CD4-positive, alpha-beta T cell treated with Interleukin-2 at 100 ng/mL for 4 hours (primary cell): ENCODE results near the gene UNC13A.

Source experiments
- DNase-seq: peaks from one replicate; pipeline ENCODE4 v3.0.0-alpha.2; 2020; ENCODE audit warnings: low spot score

The UNC13A gene

GRCh38 chr19:17687857-17688784 lies at the start of gene UNC13A:
Gene UNC13A, minus strand, starts transcription at chr19:17688354. Its CDS starts 155 bp downstream, at chr19:17688199.
- DNase-seq = peak; percentile 21

DNA sequence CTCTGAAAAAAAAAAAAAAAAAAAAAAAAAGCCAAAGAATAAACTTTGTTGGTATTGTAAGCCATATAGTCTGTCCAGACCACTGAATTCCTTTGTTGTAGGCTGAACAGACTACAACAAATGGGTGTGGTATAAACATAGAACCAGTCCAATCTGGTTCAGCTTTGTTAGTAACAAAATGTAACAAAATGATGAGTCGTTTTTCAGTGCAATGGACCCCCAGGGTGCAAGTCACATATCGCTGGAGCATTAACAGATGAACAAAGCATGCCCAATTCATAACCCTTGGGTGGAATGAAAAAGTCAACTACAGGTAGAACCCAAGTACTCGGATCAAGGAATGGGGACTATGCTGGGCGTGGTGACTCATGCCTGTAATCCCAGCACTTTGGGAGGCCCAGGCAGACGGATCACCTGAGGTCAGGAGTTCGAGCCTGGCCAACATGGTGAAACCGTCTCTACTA lies 49.6 kb upstream of the UNC13A start:
- DNase-seq = no peak

- no peak for DNase-seq
Measured at GRCh38 chr19:17735410-17735809, 47.3 kb upstream of the UNC13A start.

DNA sequence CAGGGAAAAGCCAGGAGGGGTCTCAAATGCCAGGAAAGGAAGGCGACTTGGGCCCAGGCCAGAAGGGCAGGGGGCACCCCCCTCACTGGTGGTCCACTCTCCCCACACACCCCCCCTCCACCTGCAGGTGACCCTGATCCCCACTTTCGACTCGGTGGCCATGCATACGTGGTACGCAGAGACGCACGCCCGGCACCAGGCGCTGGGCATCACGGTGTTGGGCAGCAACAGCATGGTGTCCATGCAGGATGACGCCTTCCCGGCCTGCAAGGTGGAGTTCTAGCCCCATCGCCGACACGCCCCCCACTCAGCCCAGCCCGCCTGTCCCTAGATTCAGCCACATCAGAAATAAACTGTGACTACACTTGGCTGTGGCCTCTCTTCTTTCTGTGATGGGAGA lies 46.0 kb upstream of the UNC13A start:
- DNase-seq = no peak

DNA sequence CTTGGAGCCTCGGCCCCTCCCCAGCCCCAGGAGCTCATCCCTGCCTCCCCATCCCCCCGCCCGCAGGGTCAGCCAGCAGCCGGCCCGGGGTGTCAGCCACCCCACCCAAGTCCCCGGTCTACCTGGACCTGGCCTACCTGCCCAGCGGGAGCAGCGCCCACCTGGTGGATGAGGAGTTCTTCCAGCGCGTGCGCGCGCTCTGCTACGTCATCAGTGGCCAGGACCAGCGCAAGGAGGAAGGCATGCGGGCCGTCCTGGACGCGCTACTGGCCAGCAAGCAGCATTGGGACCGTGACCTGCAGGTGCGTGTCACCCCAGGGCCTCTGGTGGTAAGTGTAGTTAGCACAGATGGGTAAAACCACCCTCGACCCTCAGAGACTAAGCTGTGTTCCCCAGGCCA lies 45.0 kb upstream of the UNC13A start:
- DNase-seq = no peak

GRCh38 chr19:17727843-17728242 lies 39.7 kb upstream of the UNC13A start:
- DNase-seq = no peak

DNA sequence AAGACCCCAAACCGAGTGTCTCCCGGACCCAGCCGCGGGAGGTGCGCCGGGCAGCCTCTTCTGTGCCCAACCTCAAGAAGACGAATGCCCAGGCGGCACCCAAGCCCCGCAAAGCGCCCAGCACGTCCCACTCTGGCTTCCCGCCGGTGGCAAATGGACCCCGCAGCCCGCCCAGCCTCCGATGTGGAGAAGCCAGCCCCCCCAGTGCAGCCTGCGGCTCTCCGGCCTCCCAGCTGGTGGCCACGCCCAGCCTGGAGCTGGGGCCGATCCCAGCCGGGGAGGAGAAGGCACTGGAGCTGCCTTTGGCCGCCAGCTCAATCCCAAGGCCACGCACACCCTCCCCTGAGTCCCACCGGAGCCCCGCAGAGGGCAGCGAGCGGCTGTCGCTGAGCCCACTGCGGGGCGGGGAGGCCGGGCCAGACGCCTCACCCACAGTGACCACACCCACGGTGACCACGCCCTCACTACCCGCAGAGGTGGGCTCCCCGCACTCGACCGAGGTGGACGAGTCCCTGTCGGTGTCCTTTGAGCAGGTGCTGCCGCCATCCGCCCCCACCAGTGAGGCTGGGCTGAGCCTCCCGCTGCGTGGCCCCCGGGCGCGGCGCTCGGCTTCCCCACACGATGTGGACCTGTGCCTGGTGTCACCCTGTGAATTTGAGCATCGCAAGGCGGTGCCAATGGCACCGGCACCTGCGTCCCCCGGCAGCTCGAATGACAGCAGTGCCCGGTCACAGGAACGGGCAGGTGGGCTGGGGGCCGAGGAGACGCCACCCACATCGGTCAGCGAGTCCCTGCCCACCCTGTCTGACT lies 39.0 kb upstream of the UNC13A start:
- DNase-seq = no peak

GRCh38 chr19:17726136-17726741 lies 38.1 kb upstream of the UNC13A start:
- DNase-seq = no peak

GRCh38 chr19:17725422-17726078 lies 37.4 kb upstream of the UNC13A start:
- DNase-seq = no peak

DNA sequence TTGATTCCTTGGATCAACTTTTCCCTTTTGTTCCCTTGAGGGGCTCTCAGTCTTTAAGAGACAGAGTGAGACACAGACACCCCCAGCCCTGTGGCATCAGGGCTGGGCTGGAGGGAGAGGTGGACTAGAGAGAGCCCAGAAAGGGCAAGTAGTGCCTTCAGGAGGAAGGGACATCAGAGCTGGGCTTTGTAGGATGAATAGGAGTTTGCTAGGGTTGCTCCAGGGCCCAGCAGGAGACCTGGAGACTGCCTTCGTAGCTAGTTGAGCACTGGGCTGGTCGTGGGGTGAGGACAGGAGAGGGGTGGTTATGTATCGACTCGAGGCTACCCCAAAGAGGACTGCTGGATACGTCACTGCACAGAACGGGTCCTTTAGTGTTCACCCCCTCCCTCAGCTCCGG lies 36.5 kb upstream of the UNC13A start:
- no peak for DNase-seq

- no peak for DNase-seq
Measured at GRCh38 chr19:17722655-17723240, 34.6 kb upstream of the UNC13A start.

- DNase-seq = no peak
Measured at GRCh38 chr19:17721821-17722220, 33.7 kb upstream of the UNC13A start.

GRCh38 chr19:17721111-17721628 lies 33.0 kb upstream of the UNC13A start:
- no peak for DNase-seq

DNA sequence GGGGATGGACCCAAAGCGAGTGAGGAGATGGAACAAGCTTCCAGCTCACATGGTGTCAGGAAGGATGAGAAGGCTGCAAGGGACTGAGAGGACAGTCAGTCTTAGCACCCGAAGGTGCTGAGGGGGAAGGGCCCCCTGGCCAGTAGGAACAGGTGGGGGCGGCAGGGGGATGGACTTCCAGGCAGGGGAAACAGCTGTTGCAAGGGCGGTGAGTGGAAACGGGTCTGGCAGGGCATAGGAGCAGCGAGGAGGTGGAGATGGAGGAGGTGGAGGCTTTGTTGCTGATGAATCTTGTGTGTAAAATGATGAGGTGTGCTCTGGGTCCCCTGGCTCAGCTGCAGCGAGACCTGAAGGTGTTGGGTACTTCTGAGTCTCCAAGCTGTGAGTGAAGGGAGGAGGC lies 32.3 kb upstream of the UNC13A start:
- no peak for DNase-seq

GRCh38 chr19:17719730-17720400 lies 31.7 kb upstream of the UNC13A start:
- peak; percentile 49 for DNase-seq

GRCh38 chr19:17718947-17719711 lies 31.0 kb upstream of the UNC13A start, which contains the start of gene MAP1S:
Gene MAP1S, plus strand, starts transcription at chr19:17719480. Its CDS starts 23 bp downstream, at chr19:17719503.
- peak; percentile 56 for DNase-seq

- no peak for DNase-seq
Measured at GRCh38 chr19:17718550-17718946, 30.4 kb upstream of the UNC13A start.

DNA sequence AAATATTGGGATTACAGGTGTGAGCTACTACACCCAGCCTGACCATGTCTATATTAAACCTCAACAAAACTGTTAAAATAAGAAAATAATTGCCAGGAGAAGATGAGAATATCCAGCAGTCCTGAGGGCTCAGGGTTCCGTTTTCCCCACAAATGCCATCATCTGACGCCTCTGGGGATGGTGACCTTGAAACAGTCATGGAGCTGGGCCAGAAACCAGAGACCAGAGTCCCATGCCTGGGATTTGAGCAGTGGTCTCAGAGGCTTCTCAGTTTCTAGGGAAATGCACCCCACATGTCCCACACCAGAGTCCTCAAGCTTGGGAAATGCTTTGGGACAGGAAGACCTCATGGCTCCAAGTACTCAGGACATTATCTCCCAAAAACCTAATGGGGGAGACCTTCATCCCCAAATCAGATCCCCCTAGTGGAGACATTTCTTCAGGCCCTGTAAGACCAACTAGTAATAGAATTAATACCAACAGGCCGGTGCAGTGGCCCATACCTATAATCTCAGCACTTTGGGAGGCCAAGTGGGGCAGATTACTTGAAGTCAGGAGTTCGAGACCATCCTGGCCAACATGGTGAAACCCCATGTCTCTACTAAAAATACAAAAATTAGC lies 28.3 kb upstream of the UNC13A start:
- no peak for DNase-seq

- no peak for DNase-seq
Measured at GRCh38 chr19:17711851-17712250, 23.7 kb upstream of the UNC13A start.
